Fibroblast of mammary gland (primary cell): Measurements from ENCODE around the gene TCF19.
"Not testable (repeated sequence)": the region's sequence is repeated elsewhere in the genome, so short reads cannot be mapped to it uniquely, and the experiment has no call there.

Experiments used
- DNase-seq: peaks from one replicate; pipeline ENCODE4 v3.0.0-alpha.2; 2010; ENCODE audit warnings: low read depth
- H3K4me3 ChIP-seq: 2 replicates; pipeline ENCODE4 v1.5.1; 2011; ENCODE audit warnings: low read depth, mild to moderate bottlenecking, low read length, moderate library complexity; ENCODE audit not compliant: control insufficient read depth
- TF ChIP-seq, protein P1 (sequence below): conservative IDR thresholded peaks from 2 replicates; pipeline ENCODE4 v1.5.1; 2011; ENCODE audit warnings: low read depth, low read length, inconsistent platforms; ENCODE audit not compliant: control insufficient read depth, insufficient read depth

The TCF19 gene

DNA sequence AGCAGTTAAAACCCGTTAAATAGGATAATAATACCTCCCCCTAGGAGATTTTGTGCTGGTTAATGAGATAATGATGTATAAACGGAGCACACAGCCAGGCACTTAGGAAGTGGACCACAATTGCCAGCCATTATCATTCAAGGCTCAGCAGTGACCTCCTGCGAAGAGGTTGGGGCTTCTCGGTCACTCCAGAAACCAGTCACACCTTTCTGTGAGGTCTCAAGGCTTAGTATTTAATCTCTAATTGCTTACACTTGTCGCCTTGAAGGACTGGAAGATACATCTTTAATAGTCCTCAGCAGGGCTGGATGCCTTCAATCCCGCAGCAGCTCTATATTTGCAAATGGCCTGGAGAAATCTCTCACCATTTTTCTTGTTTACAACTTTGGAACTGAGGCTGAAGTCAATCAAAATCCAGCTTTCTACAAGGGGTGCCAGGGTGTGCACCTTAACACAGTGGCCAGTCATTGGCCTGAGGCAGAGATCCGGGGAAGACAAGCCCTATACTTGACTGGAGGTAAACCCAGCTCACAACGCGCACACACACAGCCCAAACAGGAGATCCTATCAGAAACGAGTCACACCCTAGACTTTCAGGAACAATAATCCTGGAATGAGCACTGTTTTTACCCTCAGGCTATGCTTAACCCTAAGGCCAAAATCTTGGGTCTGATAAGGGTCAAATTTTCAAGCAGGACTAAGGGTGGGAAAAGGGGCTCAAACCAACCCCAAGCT is 10.9 kb downstream of the TCF19 start:
- TF ChIP-seq, protein P1, sequence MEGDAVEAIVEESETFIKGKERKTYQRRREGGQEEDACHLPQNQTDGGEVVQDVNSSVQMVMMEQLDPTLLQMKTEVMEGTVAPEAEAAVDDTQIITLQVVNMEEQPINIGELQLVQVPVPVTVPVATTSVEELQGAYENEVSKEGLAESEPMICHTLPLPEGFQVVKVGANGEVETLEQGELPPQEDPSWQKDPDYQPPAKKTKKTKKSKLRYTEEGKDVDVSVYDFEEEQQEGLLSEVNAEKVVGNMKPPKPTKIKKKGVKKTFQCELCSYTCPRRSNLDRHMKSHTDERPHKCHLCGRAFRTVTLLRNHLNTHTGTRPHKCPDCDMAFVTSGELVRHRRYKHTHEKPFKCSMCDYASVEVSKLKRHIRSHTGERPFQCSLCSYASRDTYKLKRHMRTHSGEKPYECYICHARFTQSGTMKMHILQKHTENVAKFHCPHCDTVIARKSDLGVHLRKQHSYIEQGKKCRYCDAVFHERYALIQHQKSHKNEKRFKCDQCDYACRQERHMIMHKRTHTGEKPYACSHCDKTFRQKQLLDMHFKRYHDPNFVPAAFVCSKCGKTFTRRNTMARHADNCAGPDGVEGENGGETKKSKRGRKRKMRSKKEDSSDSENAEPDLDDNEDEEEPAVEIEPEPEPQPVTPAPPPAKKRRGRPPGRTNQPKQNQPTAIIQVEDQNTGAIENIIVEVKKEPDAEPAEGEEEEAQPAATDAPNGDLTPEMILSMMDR, result no peak
- H3K4me3 ChIP-seq, result no peak overlapping the region
- no peak for DNase-seq

DNA sequence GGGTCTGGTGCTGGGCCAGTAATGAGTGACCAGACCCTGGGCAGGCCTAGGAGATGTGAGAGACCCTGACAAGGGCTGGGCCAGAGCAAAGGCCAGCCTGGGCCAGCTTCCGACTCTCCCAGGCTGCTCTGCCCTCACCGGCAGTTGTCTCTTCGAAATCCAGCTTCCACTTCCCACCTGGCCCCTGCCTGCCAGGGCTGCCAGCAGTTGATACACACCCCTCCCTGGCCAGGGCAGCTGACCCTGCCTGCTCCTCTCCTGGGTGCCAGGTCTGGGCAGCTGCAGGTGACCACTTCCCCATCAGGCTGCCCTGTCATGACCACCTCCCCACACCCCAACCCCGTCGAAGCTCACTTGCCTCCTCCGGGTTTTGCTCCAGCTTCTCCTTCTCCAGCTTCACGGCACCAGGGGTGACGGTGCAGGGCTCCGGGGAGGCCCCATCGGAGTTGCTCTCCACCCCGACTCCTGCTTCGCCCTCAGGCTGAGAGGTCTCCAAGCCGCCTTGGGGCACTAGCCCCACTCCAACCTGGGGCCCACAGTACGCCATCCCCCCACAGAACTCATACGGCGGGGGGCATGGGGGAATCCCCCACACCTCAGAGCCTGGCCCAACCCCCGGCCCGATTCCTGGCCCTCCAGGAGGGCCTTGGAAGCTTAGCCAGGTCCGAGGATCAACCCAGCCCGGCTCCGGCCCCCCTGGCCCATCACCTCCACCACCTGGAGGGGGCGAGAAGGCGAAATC is 11.6 kb downstream of the TCF19 start:
- H3K4me3 ChIP-seq, DNase-seq: not testable (repeated sequence)

DNA sequence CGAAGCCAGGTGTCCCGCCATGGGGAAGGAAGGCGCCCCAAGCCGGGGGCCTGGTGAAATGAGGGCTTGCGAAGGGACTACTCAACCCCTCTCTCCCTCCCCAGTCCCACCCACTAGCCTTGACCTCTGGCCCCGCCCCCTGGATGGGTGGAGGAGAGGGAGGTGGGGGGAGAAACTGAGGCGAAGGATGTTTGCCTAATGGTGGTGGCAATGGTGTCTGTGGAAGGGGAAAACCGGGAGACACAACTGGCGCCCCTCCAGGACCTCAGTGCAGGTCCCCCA is 12.2 kb downstream of the TCF19 start, which contains the start of gene POU5F1:
Gene POU5F1 (minus strand): TSS at position 83 of the 282 bp plus-strand sequence. CDS start 62 bp downstream, at position 21.
- TF ChIP-seq, protein P1, result no peak
- no peak within 1 kb of the TSS for H3K4me3 ChIP-seq
- no peak for DNase-seq

DNA sequence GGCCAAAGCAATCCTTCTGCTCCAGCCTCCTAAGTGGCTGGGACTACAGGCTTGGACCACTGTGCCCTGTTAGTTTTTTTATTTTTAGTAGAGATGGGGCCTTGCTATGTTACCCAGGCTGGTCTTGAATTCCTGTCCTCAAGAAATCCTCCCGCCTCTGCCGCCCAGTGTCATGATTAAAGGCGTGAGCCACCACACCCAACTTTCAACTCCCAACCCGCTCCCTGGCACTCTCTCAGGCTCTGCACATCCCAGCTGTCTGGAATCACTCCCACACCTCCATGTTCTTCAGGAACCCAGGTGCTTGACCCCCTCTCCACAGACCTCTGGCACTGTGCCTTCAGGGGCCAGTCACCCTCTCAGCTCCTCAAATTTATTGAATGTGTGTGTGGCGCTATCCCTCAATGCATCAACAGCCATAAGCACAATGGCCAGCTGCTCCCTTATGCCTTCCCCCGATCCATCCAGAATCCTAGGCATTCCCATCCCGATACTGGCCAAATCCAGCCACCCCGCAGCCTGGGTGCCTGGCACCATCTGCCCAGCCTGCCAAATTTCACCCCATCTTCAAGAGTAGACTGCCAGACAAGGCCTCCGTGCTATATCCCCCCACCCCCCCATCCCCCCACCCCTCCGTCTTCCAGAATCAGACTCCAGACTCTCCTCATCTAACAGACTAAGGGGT is 12.7 kb downstream of the TCF19 start:
- DNase-seq, result no peak
- H3K4me3 ChIP-seq, result no peak overlapping the region
- TF ChIP-seq, protein P1, result no peak

DNA sequence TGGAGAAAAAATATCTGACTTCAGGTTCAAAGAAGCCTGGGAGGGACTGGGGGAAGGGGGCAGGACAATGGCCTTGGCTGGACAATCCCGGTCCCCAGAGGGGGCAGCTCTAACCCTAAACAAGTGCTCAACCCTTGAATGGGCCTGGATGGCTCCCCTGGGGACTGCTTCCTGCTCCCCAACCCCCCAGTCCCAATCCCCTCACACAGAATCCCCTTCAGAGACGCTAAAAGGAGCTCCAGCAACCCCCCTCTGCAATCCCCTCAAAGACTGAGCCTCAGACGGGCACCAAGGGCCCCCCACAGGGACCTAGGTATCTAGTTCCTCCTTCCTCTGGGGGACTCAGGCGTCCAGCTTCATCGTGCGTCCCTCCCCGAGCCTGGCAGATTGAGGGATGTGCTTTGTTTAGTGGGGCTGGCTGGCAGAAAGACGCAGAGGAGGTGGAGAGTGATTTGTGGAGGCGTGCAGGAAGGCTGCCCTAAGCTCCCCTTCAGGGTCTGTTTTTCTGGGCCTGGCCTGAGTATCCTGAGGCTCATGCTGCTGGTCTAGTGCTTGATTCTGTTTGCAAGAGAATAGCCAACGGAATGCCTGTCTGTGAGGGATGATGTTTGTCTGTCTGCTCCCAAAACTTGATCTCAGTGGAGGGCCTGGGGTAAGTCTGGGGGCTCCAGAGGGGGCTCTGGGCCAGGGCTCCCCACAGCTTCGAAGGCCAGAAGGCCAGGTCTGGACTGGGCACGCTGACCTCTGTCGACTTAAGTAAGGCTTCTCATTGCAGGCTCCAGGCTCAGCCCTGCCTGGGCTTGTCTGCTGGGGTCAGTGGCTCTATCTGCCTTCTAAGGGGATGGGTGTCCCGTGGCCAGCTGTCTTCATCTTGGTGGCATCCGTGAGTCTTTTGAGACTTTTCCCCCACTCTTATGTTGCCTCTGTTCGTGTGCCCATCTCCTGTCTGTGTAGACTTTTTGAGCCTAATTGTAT is 13.8 kb downstream of the TCF19 start:
- TF ChIP-seq, protein P1, result no peak
- no peak overlapping the region for H3K4me3 ChIP-seq
- no peak for DNase-seq

DNA sequence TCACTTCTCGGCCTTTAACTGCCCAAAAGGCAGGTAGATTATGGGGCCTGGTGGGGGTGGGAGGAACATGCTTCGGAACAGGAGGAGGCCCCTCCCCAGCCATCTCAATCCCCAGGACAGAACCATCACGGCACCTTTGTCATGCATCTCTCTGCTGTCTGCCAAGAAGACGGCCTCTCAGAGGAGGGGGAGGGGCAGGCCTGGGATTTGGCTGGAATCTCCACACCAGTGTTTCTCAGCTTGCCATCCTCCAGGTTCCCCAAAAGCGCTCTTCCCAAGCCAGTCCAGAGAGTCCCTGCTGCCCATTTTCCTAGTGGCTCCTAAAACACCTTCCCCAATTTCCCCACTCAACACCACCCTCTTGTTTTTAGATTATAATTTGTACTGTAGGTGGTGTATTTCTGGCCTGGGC is 14.6 kb downstream of the TCF19 start:
- DNase-seq, result no peak
- no peak overlapping the region for H3K4me3 ChIP-seq
- TF ChIP-seq, protein P1, result no peak
